Hippocampal formation (tissue), 2 donors: ENCODE measurements around the gene PLAC1.

Experiments
- DNase-seq, 2 donors: peaks; one replicate each; lab custom pipeline; 2025; lab: John Stamatoyannopoulos, UW

Gene PLAC1

DNA sequence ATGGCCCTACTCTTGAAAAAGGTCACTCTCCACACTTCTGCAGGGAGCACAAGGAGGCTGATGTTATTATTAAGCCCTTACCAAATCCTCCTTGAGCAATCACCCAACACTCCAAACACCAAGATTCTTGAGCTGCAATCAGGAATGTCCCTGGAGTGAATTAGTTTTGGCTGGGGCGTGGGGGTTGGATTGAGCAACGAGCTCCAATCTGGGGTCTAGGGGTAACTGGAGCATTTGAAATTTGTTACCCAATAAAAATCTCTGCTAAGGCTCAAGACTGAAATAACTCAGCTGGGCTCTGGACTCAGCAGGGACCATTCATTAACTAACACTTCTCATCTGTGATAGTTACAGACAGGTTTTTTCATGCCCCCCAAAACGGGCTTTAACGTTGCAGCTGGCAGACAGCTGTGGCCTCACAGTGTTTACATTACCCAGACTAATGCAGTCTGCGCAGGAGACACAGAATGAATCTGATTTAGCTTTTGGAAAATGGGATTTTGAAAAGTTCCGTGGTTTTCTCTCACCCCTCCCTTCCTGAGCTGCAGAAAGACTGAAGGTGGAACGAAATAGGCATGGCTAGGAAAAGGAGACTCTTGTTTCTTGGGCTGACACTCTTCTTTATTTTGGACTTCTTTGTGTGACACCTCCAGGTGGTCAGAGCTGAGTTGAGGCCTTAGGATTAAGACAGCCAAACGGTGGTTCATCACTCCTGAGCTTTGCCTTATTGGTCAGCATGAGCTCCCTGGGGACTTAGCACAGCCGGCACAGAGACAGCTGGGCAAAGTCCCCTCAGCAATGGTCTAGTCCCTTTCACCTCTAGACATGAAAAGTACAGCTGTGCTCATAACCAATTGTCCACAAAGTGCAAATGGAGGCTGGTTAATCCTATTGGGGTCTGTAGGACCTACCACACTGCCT is 26.6 kb downstream of the PLAC1 start:
- no peak for DNase-seq

DNA sequence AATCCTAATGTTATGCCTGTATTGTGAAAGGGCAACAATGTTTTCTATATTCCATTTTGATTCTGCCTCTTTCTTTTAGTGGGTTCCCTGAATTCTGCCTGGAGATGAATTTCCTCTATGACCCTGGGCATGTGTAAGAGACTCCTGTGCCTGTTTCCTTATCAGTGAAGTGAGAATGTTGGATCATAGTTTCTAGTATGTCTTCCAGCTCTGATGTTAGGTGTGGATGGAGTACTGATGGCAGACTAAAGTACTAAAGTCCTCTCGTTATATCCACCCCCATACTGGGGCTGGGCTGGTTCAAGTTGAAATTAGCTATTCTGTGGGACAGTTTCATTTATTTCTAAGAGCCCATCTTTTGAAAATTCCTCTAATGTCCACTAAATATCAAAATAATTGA is 29.6 kb downstream of the PLAC1 start:
- DNase-seq: no peak

GRCh38 chrX:134626434-134626833 is 31.8 kb downstream of the PLAC1 start:
- no peak for DNase-seq

- DNase-seq: no peak
Measured at GRCh38 chrX:134625315-134625718, 33.0 kb downstream of the PLAC1 start.

DNA sequence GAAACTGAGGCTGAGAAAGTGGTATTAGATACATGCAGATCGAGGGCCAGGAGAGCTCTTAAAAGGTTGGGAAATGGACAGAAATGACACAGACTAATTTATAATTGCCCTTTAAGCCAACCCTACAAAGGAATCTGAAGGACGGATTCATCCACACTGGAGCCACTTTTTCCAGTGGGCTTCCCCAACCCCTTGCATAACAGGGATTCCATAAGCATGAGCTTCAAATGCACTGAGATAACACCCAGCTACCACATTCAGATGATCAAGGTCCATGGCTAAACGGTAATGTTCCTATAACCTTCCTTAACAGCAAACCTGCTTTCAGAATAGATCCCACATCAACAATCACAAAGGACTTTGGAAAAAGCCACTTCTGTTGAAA is 34.2 kb downstream of the PLAC1 start:
- no peak for DNase-seq

DNA sequence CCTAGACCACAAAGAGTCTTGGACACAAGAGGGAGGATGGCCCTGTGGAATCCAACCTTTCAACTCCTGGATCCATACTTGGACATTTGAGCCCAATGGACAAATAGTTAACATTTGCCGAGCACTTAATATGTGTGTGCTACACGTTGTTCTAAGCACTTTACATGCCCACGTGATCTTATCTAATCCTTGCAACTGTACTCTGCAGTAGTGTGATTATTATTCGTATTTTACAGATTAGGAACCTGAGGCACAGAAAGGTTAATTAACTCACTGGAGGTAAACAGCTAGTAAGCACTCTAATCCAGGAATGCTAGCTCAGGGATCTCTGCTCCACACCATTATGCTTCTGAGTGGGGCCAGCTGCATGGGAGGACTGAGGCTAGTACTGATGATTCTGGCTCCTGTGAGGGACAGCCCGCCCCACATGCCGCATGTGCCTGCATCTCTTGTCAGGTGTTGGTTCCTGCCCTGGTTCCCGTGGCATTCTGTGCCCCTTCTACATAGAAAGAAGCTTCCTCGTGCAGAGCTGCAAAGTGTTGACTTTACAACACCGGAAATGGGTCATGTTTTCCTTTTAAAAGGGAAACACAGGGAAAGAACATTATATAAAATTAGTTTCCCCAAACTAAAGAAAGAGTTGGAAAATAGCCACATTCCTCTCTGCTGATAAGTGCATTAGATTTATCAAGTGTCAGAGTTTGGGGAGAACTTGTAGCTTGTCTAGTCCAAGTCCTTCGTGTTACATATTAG is 34.8 kb downstream of the PLAC1 start:
- DNase-seq: no peak

DNA sequence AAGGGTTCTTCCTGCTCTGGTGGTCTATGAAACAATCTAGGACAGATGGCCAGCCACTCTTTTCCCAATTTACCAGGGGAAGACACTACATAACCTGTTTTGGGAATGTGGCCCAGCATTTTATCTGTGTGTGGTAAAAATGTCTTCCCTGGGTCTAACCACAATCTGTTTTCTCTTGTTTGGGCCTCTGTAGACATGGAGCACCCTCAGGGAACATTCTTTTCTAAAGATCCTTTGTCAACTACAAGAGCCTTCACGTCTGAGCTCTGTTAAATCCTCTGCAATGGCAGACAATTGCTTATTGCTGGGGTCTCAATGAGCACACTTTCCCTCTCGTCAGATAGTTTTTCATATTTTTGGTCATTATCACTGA is 35.5 kb downstream of the PLAC1 start:
- no peak for DNase-seq

GRCh38 chrX:134622056-134622812 is 36.0 kb downstream of the PLAC1 start:
- no peak for DNase-seq

DNA sequence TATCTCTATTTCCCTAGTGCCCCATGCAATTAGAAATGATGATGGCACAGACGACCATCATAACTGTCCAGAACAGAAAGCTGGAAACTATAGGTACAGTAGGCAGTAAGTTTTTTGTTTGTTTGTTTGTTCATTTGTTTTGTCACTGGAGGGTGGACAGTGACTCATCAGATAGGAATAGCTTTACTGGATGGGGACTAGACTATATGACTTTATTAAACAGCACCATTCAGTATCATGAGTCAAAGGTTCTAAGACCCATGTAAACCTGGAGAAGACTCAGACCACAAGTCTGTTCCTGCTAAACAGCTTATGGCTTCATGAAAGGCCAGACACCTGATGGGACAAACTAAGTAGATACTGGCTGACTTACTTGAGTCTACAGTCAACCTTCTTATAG is 38.4 kb downstream of the PLAC1 start:
- no peak for DNase-seq

GRCh38 chrX:134613396-134613795 is 44.9 kb downstream of the PLAC1 start:
- no peak for DNase-seq

DNA sequence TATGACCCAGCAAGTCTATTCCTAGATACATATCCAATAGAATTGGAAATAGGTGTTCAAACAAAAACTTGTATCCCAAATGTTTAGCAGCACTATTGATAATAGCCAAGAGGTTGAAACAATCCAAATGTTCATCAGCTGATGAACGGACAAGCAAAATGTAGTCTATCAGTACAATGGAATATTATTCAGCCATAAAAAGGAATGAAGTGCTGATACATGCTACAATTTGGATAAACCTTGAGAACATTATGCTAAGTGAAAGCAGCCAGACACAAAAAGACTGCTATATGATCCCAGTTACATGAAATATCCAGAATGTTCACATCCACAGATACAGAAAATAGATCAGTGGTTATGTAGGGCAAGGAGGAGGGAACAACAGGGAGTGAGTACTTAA is 50.1 kb downstream of the PLAC1 start:
- no peak for DNase-seq

- no peak for DNase-seq
Measured at GRCh38 chrX:134607523-134607922, 50.7 kb downstream of the PLAC1 start.

GRCh38 chrX:134604701-134605311 is 53.5 kb downstream of the PLAC1 start:
- no peak for DNase-seq

DNA sequence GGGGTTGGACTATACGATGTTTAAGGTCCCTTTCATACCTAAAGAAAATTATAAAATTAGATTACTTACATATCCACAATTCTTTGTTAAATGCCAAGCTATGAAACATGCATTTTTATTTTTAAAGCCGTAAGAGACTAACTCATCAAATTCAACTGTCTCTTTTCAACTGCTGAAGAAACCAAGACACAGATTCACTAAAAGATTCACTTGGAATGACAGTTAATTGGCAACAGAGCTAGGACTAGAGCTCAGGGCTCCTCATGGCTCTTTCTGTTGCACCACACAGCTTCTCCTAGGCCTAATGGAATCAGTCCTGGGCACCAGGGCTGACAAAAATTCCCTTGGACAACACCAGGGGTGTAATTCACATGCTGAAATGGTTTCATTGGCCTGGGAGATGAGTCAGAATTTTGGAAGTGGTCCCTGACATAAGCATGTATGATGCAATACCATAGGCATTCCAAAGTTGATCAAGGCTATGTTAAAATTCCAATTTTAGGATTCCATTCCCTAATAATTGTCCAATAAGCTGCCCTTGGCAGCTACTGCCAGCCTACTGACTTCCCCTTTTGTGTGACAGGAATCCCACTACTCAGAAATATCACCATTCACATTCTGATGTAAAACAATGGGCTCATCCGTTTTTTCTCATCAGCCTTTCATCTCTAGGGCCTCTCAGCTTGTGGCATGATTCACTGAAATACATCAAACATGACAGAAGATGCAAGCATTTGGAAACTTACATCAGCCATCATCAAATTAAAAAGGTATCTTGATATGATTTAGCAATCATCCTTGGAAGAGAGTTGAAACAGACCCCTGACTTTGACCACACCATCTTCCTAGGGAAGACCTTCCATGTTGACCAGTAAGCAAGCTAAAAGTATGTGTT is 54.2 kb downstream of the PLAC1 start:
- no peak for DNase-seq

GRCh38 chrX:134602410-134602809 is 55.9 kb downstream of the PLAC1 start:
- no peak for DNase-seq

DNA sequence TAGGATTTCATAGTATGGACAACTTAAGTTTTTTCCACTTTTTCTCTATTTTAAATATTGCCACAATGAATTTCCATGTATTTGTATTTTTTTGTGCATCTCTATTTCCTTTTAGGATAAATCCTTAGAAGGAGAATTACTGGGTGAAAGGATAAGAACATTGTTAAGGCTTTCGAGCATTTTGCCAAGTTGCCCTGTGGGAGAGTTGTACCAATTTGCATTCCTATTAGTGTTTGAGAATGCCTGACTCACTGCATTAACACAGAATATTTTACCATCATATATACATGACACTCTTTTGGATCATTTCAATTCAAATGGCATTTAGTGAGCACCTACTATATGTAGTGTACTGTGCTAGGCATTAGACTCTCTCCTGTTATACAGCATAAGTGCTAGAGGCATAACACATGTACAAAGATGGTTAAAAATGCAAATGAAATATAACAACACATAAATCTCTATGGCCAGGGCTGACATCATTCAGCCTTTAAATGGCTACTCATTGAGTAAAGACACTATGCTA is 57.0 kb downstream of the PLAC1 start:
- DNase-seq: no peak

DNA sequence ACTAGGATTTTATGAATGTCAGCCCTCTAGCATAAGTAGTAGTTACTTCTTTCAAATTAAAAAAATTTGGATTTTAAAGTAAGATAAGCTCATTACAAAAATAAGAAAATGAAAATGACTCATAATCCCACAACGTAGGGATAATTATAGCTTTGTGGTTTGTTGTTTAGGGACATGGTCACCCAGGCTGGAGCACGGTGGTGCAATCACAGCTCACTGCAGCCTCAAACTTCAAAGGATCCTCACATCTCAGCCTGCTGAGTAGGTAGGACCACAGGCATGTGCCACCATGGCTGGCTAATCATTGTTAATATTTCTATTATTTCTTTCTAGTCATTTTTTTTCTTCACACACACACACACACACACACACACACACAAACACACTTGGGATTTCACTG is 57.6 kb downstream of the PLAC1 start:
- DNase-seq: no peak

GRCh38 chrX:134599184-134599914 is 58.9 kb downstream of the PLAC1 start:
- no peak for DNase-seq

DNA sequence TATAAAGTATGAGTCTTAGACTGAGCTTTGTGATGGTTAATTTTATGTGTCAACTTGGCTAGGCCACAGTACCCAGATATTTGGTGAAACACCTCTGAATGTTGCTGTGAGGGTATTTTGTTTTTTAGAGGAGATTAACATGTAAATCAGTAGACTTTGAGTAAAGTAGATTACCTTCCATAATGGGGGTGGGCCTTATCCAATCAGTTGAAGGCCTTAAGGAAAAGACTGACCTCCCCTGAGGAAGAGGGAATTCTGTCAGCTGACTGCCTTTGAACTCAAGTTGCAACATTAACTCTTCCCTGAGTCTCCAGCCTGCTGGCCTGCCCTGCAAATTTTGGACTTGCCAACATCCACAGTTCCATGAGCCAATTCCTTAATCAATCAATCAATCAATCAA is 66.0 kb downstream of the PLAC1 start:
- no peak for DNase-seq

GRCh38 chrX:134591502-134591901 is 66.8 kb downstream of the PLAC1 start:
- no peak for DNase-seq
